HepG2 (cell line): Measurements from ENCODE around the gene PSMC3IP. TPM values are rescaled to one million over a fixed set of nuclear protein-coding genes. Genes with fewer than 3 reads are reported as not detected.
A peak's percentile ranks its signal among the peaks of the same experiment; 100 is the strongest.

Source experiments
- ARID4A ChIP-seq: sonication (generic); formaldehyde crosslinking; IDR thresholded peaks from 2 replicates; pipeline ENCODE4 v1.5.0; 2020; ENCODE audit warnings: mild to moderate bottlenecking, missing genetic modification reagents, borderline replicate concordance
- BHLHE40 ChIP-seq: IDR thresholded peaks from 2 replicates; pipeline ENCODE4 v1.6.1; 2011; ENCODE audit warnings: low read length, improper control_type of control experiment
- DRAP1 ChIP-seq: IDR thresholded peaks from 2 replicates; pipeline ENCODE4 v1.6.1; 2016; ENCODE audit warnings: missing genetic modification reagents, missing compliant biosample characterization
- FOXA1 ChIP-seq, 2 experiments: fragments of 450-650 bp in 1 of 2; sonication (generic) in 1 of 2; formaldehyde crosslinking in 1 of 2; IDR thresholded peaks; 2 replicates each; pipeline versions ENCODE4 v1.4.0 to v1.6.1; 2016 to 2020; ENCODE audit warnings: missing genetic modification reagents in 1 of 2
- TARDBP ChIP-seq: sonication (generic); formaldehyde crosslinking; IDR thresholded peaks from 2 replicates; pipeline ENCODE4 v1.8.0; 2022; ENCODE audit warnings: mild to moderate bottlenecking, missing genetic modification reagents
- ZBED4 ChIP-seq: sonication (generic); formaldehyde crosslinking; IDR thresholded peaks from 2 replicates; pipeline ENCODE4 v1.4.0; 2020; ENCODE audit warnings: missing genetic modification reagents, borderline replicate concordance
- ZNF224 ChIP-seq: sonication (generic); formaldehyde crosslinking; IDR thresholded peaks from 2 replicates; pipeline ENCODE4 v1.5.0; 2020; ENCODE audit warnings: mild to moderate bottlenecking, missing genetic modification reagents
- ZNF513 ChIP-seq: sonication (generic); formaldehyde crosslinking; conservative IDR thresholded peaks from 2 replicates; pipeline ENCODE4 v1.5.0; 2020; ENCODE audit warnings: missing genetic modification reagents
- polyA plus RNA-seq, 8 experiments: library from polyadenylated mRNA; depleted of rRNA in 3 of 8; stranded (reverse) in 7 of 8; unstranded in 1 of 8; fragments of >200 nt; fragmentation: Illumina TruSeq in 4 of 8; extraction: Trizol in 4 of 8; gene quantifications; 2 replicates each; pipeline versions ENCODE4 v1.2.1 to v1.2.3, GENCODE V29; 2011 to 2016; ENCODE audit warnings: low read depth in 4 of 8, missing spikeins in 1 of 8, mixed read lengths in 1 of 8; ENCODE audit not compliant: insufficient read depth in 1 of 8
- total RNA-seq, 5 experiments: library from RNA; depleted of rRNA; stranded (reverse); fragments of >200 nt; fragmentation: Illumina TruSeq; extraction: Trizol; gene quantifications; 2 replicates each; pipeline ENCODE4 v1.2.3, GENCODE V29; 2016; ENCODE audit warnings: low read depth in 1 of 5

The PSMC3IP gene
- total and polyA plus RNA-seq, 2 of the 13 experiments (the other 11 are each of a cell fraction or from before 2014, with no cell fraction given) = 6.5 to 22.4 TPM

GRCh38 chr17:42564815-42565522 is 12.6 kb downstream of the PSMC3IP start (continued):
- TF ChIP-seq ZNF224 (CRISPR knock-in tag) (no peak), ZBED4 (peak; percentile 100), ZNF513 (CRISPR knock-in tag) (no peak), TARDBP (CRISPR knock-in tag) (peak; percentile 60), DRAP1 (CRISPR knock-in tag) (peak; percentile 24; the same call in 1 of the 2 replicates), FOXA1 (IDR thresholded peaks at IDR 0.05) (no peak), FOXA1 (CRISPR knock-in tag; IDR thresholded peaks at IDR 0.05) (peak; percentile 46; the same call in 1 of the 2 replicates), ARID4A (CRISPR knock-in tag) (peak; percentile 70; the same call in 1 of the 2 replicates), BHLHE40 (0 out of 2 replicates have a peak, but pooled peaks have one; percentile 20)
